HUES48 (cell line): ENCODE data around the gene SLIT3.

Source experiments
- H3K27ac ChIP-seq: one replicate; pipeline ENCODE4 v1.7.0; 2013; ENCODE audit warnings: low read depth, low read length, inconsistent platforms
- H3K27me3 ChIP-seq: 2 replicates; pipeline ENCODE4 v1.6.1; 2013; ENCODE audit warnings: mild to moderate bottlenecking, low read length; ENCODE audit not compliant: control insufficient read depth, insufficient read depth
- H3K36me3 ChIP-seq: 2 replicates; pipeline ENCODE4 v1.6.1; 2013; ENCODE audit warnings: low read length; ENCODE audit not compliant: control insufficient read depth, insufficient read depth
- H3K4me1 ChIP-seq: 2 replicates; pipeline ENCODE4 v1.6.1; 2013; ENCODE audit warnings: mild to moderate bottlenecking, low read length; ENCODE audit not compliant: control insufficient read depth, insufficient read depth
- H3K4me3 ChIP-seq: 2 replicates; pipeline ENCODE4 v1.5.1; 2013; ENCODE audit warnings: mild to moderate bottlenecking, low read depth, low read length
- H3K9ac ChIP-seq: 2 replicates; pipeline ENCODE4 v1.6.1; 2013; ENCODE audit warnings: mild to moderate bottlenecking, low read depth, low read length, moderate library complexity
- H3K9me3 ChIP-seq: 2 replicates; pipeline ENCODE4 v1.6.1; 2013; ENCODE audit warnings: low read length; ENCODE audit not compliant: control insufficient read depth, insufficient read depth

SLIT3 gene

GRCh38 chr5:169328401-169328800 lies 27.5 kb upstream of the SLIT3 start:
- no peak overlapping the region for H3K4me3 ChIP-seq
- H3K9ac ChIP-seq: no peak overlapping the region
- no peaks in the 10 kb centered on the region for H3K9me3 ChIP-seq
- no peak overlapping the region for H3K27ac ChIP-seq
- H3K27me3 ChIP-seq: no peaks in the 10 kb centered on the region
- no peaks in the 10 kb centered on the region for H3K36me3 ChIP-seq
- no peaks in the 10 kb centered on the region for H3K4me1 ChIP-seq

- Histone ChIP-seq H3K4me3 (no peak overlapping the region), H3K36me3 (no peaks in the 10 kb centered on the region), H3K27ac (no peak overlapping the region), H3K9ac (no peak overlapping the region), H3K27me3 (no peaks in the 10 kb centered on the region), H3K9me3 (no peaks in the 10 kb centered on the region), H3K4me1 (no peaks in the 10 kb centered on the region)
Measured at GRCh38 chr5:169325273-169325672, 24.3 kb upstream of the SLIT3 start.

GRCh38 chr5:169318556-169318955 lies 17.6 kb upstream of the SLIT3 start:
- Histone ChIP-seq H3K9me3 (no peaks in the 10 kb centered on the region), H3K4me1 (no peaks in the 10 kb centered on the region), H3K27me3 (no peaks in the 10 kb centered on the region), H3K27ac (no peak overlapping the region), H3K9ac (no peak overlapping the region), H3K4me3 (no peak overlapping the region), H3K36me3 (no peaks in the 10 kb centered on the region)

- Histone ChIP-seq H3K4me3 (no peak overlapping the region), H3K9me3 (no peaks in the 10 kb centered on the region), H3K36me3 (no peaks in the 10 kb centered on the region), H3K4me1 (0 out of 2 replicates have a peak, but pooled peaks cover 1% of the 10 kb centered on the region), H3K27me3 (peaks cover 5% of the 10 kb centered on the region), H3K9ac (no peak overlapping the region), H3K27ac (no peak overlapping the region)
Measured at GRCh38 chr5:169307646-169308045, 6.7 kb upstream of the SLIT3 start.

- Histone ChIP-seq H3K9ac (no peak overlapping the region), H3K27me3 (peaks cover 24% of the 10 kb centered on the region), H3K4me3 (no peak overlapping the region), H3K9me3 (no peaks in the 10 kb centered on the region), H3K27ac (no peak overlapping the region), H3K36me3 (no peaks in the 10 kb centered on the region), H3K4me1 (peaks cover 11% of the 10 kb centered on the region)
Measured at GRCh38 chr5:169305366-169305765, 4.4 kb upstream of the SLIT3 start.

GRCh38 chr5:169304175-169304574 lies 3.2 kb upstream of the SLIT3 start:
- Histone ChIP-seq H3K4me1 (peaks cover 16% of the 10 kb centered on the region), H3K9me3 (no peaks in the 10 kb centered on the region), H3K9ac (no peak overlapping the region), H3K27ac (no peak overlapping the region), H3K27me3 (peaks cover 36% of the 10 kb centered on the region), H3K36me3 (no peaks in the 10 kb centered on the region), H3K4me3 (no peak overlapping the region)

- Histone ChIP-seq H3K9me3 (no peaks in the 10 kb centered on the region), H3K9ac (no peak overlapping the region), H3K27me3 (peaks cover 47% of the 10 kb centered on the region)
Measured at GRCh38 chr5:169303119-169303515, 2.2 kb upstream of the SLIT3 start.

GRCh38 chr5:169302491-169303118 lies 1.7 kb upstream of the SLIT3 start:
- Histone ChIP-seq H3K36me3 (no peaks in the 10 kb centered on the region), H3K9me3 (no peaks in the 10 kb centered on the region), H3K27ac (no peak overlapping the region), H3K4me1 (peaks cover 16% of the 10 kb centered on the region), H3K27me3 (peaks cover 52% of the 10 kb centered on the region), H3K9ac (no peak overlapping the region), H3K4me3 (no peak overlapping the region)

More at GRCh38 chr5:169303119-169303515, 2.2 kb upstream of the SLIT3 start:
- no peaks in the 10 kb centered on the region for H3K36me3 ChIP-seq
- H3K4me3 ChIP-seq: no peak overlapping the region
- H3K4me1 ChIP-seq: peaks cover 16% of the 10 kb centered on the region
- no peak overlapping the region for H3K27ac ChIP-seq

GRCh38 chr5:169301986-169302385 lies 1.0 kb upstream of the SLIT3 start:
- H3K4me3 ChIP-seq: peak overlapping the region; percentile 69; the same call in 1 of the 2 replicates
- no peak overlapping the region for H3K9ac ChIP-seq

GRCh38 chr5:169301386-169301934 lies 521 bp upstream of the SLIT3 start:
- Histone ChIP-seq H3K9me3 (no peaks in the 10 kb centered on the region), H3K4me1 (peaks cover 16% of the 10 kb centered on the region), H3K27me3 (peaks cover 52% of the 10 kb centered on the region), H3K36me3 (no peaks in the 10 kb centered on the region), H3K4me3 (peak overlapping the region; percentile 69), H3K9ac (no peak overlapping the region), H3K27ac (no peak overlapping the region)

More at GRCh38 chr5:169301986-169302385, 1.0 kb upstream of the SLIT3 start:
- Histone ChIP-seq H3K4me1 (peaks cover 16% of the 10 kb centered on the region), H3K9me3 (no peaks in the 10 kb centered on the region), H3K36me3 (no peaks in the 10 kb centered on the region), H3K27ac (no peak overlapping the region), H3K27me3 (peaks cover 52% of the 10 kb centered on the region)

- Histone ChIP-seq H3K9me3 (no peaks in the 10 kb centered on the region), H3K36me3 (no peaks in the 10 kb centered on the region), H3K4me3 (peak overlapping the region; percentile 69), H3K9ac (no peak overlapping the region), H3K4me1 (peaks cover 16% of the 10 kb centered on the region), H3K27ac (no peak overlapping the region), H3K27me3 (peaks cover 52% of the 10 kb centered on the region)
Measured at GRCh38 chr5:169299663-169300467, 1.1 kb downstream of the SLIT3 start.
